ENCODE data around the gene DNAL1. TPM values are rescaled to one million over a fixed set of nuclear protein-coding genes. Genes with fewer than 3 reads are reported as not detected.

The DNAL1 gene
- total and polyA plus RNA-seq, 9 of the 15 experiments (the other 6 are each of a cell fraction or from before 2014, with no cell fraction given), result 1.6 to 11.7 (median 4.8) TPM

GRCh38 chr14:73663548-73664212 lies 18.9 kb downstream of the DNAL1 start (continued):
- TF ChIP-seq THRB (CRISPR knock-in tag; conservative IDR thresholded peaks at IDR 0.05), result no peak
- no peak for TF ChIP-seq GABPB2 (CRISPR knock-in tag; conservative IDR thresholded peaks at IDR 0.05)
- no peak for TF ChIP-seq ZZZ3 (IDR thresholded peaks at IDR 0.05)
- TF ChIP-seq NFATC3 (IDR thresholded peaks at IDR 0.05), result no peak

GRCh38 chr14:73665130-73665529 lies 20.3 kb downstream of the DNAL1 start:
- BruUV-seq (replicated peaks), result no TSS peak
- ATAC-seq (no peak), FAIRE-seq (peak; percentile 6), DNase-seq (ENCODE audit: extremely low read depth in 1 of 4, low spot score in 3 of 4) (no peak)
- Histone ChIP-seq H3K79me2 (ENCODE audit: control insufficient read depth, insufficient read depth, low read length) (no peaks in the 10 kb centered on the region), H3K9ac (ENCODE audit: insufficient read depth in 1 of 2, low read depth in 2 of 2, low read length in 2 of 2) (no peak overlapping the region), H3K27ac (ENCODE audit: extremely low read depth, low read depth, low read length) (no peak overlapping the region), H3K4me1 (replicated peaks in 1 of 2; ENCODE audit: control insufficient read depth in 2 of 2, insufficient read depth in 2 of 2, low read length in 2 of 2) (peaks cover 0 to 4% of the 10 kb centered on the region in 2 experiments; a peak in 2 of 5 replicates), H3K9me1 (ENCODE audit: control insufficient read depth, insufficient read depth, low read length) (no peaks in the 10 kb centered on the region), H3K36me3 (ENCODE audit: control insufficient read depth, insufficient read depth, low read length) (no peaks in the 10 kb centered on the region), H3K4me2 (ENCODE audit: insufficient read depth, low read length) (no peak overlapping the region), H3K9me3 (replicated peaks; ENCODE audit: control insufficient read depth, insufficient read depth, low read depth, low read length) (no peaks in the 10 kb centered on the region), H2AFZ (ENCODE audit: low read depth, low read length) (no peak overlapping the region), H3K27me3 (ENCODE audit: control insufficient read depth in 2 of 2, insufficient read depth in 2 of 2, low read length in 2 of 2) (no peaks in the 10 kb centered on the region), H3K4me3 (no peak overlapping the region), H4K20me1 (replicated peaks; ENCODE audit: control insufficient read depth, insufficient read depth, low read length) (no peaks in the 10 kb centered on the region)
- POLR2A ChIA-PET, result interaction anchor here (0.6 to 0.7 kb wide), 2 partner anchors 1055 to 1218 kb away, joined by 3 to 4 read pairs; no protein-coding TSS in a partner anchor
- WGBS (ENCODE audit: insufficient coverage, low coverage, missing lambda C conversion rate), result 71% methylated on average over 2 of the region's 2 CpGs
- intact Hi-C loops (cut with micrococcal nuclease) (no loop called here), in situ Hi-C loops (cut with MboI) (no loop called here)
- CTCF ChIA-PET (ENCODE audit: low intra/inter-chr PET ratio), result no interaction called here
- TF ChIP-seq ZNF518B (CRISPR knock-in tag; IDR thresholded peaks at IDR 0.05), result no peak
- TF ChIP-seq TRIM24 (IDR thresholded peaks at IDR 0.05), result no peak
- no peak for TF ChIP-seq ZNF445 (CRISPR knock-in tag; IDR thresholded peaks at IDR 0.05; ENCODE audit: low read depth)
- TF ChIP-seq ZNF121 (CRISPR knock-in tag; conservative IDR thresholded peaks at IDR 0.05), result no peak
- TF ChIP-seq MAFF (IDR thresholded peaks at IDR 0.05; ENCODE audit: low read length), result peak; percentile 71
- TF ChIP-seq ZNF444 (CRISPR knock-in tag; IDR thresholded peaks at IDR 0.05), result no peak
- TF ChIP-seq C11orf30 (IDR thresholded peaks at IDR 0.05; ENCODE audit: low read depth), result peak; percentile 84
- TF ChIP-seq SNRNP70 (optimal IDR thresholded peaks at IDR 0.05; ENCODE audit: low read depth, low read length), result no peak
- TF ChIP-seq ID3 (CRISPR knock-in tag; IDR thresholded peaks at IDR 0.05), result no peak
- no peak for TF ChIP-seq ID3 (tag; IDR thresholded peaks at IDR 0.05)
- no peak for TF ChIP-seq ZNF740 (CRISPR knock-in tag; IDR thresholded peaks at IDR 0.05)
- TF ChIP-seq ZNF740 (tag; IDR thresholded peaks at IDR 0.05), result no peak
- no peak for TF ChIP-seq XRCC3 (IDR thresholded peaks at IDR 0.05)

Measured in K562 (cell line).